ENCODE measurements around the gene ZBTB44.

The ZBTB44 gene

DNA sequence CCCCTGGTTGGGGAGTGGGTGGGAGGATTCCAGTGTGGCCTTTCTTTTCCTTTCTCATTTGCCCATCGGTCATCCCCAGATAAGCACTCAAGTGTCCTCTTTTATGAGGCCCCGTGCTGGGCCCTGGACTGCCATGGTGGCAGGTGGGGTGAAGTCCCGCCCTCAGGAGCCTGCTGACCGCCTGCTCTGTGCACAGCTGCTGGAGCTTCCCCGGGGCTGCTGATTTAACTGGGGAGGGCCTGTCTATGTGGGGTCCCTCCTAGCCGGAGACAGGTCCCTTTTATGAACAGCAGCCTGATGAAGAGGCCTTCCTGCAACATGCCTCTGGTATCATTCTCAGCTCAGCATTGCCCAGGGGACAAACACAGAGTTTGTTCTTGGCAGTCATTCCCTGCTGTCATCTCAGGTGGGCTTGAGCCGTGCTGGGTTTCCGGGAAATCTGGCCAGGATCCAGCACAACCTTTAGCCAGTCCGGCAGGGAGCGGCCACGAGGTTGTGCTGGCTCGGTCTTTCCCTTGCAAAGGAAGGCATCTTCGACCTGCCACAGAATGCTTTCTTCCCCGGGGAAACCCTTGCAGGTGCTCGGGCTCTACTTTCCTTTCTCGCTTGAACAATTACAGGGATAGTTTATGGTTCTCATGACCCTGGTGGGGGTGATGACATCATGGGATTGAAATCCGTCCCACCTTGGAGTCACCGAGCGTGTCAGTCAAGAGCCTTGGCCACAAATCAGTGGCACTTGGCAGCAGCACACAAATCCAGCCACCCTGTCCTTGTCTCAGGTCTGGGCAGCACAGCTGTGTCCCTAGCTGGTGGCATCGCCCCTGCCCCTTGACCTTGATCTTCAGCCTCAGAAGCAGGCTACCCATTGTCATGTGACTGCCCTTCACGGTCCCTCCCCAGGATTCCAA is 135.1 kb downstream of the ZBTB44 start:
- TF ChIP-seq, protein P1, sequence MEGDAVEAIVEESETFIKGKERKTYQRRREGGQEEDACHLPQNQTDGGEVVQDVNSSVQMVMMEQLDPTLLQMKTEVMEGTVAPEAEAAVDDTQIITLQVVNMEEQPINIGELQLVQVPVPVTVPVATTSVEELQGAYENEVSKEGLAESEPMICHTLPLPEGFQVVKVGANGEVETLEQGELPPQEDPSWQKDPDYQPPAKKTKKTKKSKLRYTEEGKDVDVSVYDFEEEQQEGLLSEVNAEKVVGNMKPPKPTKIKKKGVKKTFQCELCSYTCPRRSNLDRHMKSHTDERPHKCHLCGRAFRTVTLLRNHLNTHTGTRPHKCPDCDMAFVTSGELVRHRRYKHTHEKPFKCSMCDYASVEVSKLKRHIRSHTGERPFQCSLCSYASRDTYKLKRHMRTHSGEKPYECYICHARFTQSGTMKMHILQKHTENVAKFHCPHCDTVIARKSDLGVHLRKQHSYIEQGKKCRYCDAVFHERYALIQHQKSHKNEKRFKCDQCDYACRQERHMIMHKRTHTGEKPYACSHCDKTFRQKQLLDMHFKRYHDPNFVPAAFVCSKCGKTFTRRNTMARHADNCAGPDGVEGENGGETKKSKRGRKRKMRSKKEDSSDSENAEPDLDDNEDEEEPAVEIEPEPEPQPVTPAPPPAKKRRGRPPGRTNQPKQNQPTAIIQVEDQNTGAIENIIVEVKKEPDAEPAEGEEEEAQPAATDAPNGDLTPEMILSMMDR (IDR thresholded peaks at IDR 0.05), result no peak
- Histone ChIP-seq H3K36me3 (no peaks in the 10 kb centered on the region), H3K9me3 (no peaks in the 10 kb centered on the region), H3K4me1 (ENCODE audit: control insufficient read depth in 1 of 2, insufficient read depth in 1 of 2, low read depth in 1 of 2, low read length in 1 of 2) (peaks cover 0 to 7% of the 10 kb centered on the region in 2 experiments), H3K4me3 (ENCODE audit: low read depth in 1 of 2, low read length in 1 of 2) (no peak overlapping the region), H3K27ac (no peak overlapping the region), H3K27me3 (no peaks in the 10 kb centered on the region)

DNA sequence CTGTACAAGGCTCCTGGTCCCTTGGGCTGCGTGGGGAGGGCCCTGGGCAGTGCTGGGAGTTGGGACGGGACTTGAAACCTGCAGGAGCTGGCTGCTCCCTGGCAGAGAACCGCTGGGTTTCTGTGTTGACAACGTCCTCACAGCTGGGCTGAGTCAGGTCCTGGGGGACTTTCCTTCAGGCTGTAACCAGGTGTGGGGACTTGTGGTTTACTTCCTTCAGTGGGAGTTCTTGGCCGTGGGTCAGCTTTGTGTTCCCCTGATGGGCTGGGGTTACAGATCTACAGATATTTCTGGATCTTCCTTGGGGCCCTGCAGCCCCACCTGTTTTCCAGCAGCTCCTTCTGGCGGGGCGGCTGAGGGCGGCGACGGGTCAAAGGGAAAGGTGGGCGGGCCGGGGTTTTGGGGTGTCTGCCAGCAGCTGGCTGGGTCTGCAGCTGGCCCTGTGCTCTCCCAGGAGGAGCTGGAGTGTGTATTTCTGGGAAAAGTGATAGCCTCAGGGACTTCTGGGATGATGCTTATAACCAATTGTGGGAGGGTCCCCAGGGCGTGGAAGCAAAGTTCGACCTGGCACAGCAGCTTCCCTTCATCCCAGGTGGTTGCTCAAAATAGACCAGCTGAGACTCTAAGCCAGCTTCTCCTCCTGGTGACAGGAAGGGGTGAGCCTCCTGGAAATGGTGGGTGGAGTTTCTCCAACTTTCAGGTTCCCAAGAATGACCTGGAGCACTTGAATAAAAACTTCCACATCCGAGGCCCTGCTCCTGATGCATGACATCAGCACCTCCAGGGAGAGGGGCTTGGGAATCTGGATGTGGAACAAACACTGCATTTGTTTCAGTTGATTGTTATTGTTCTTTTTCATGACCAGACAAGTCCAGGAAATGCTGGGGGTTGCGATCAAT is 136.0 kb downstream of the ZBTB44 start:
- no peaks in the 10 kb centered on the region for H3K36me3 ChIP-seq
- no peak overlapping the region for H3K4me3 ChIP-seq (ENCODE audit: low read depth in 1 of 2, low read length in 1 of 2)
- no peaks in the 10 kb centered on the region for H3K27me3 ChIP-seq
- TF ChIP-seq, protein P1 (IDR thresholded peaks at IDR 0.05), result no peak
- no peaks in the 10 kb centered on the region for H3K9me3 ChIP-seq
- peaks cover 0 to 7% of the 10 kb centered on the region in 2 experiments for H3K4me1 ChIP-seq (ENCODE audit: control insufficient read depth in 1 of 2, insufficient read depth in 1 of 2, low read depth in 1 of 2, low read length in 1 of 2)
- H3K27ac ChIP-seq, result no peak overlapping the region

DNA sequence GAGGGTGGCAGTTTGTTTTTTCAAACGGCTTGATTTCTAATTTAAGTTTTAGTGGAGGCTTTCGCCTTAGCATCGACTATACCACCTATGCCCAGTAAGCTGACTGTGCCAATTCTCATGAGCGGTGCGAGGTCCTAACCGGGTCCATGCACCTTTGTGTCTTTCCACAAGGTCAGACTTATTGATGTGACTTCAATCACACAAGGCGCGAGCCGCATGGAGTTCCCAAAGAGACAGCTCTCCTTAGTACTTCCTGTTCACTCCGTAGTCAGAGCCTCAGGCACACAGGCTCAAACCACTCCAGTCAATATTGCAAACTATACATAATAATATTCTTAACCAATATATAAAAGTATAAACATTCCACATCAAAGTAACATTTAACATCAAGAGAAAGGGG is 136.9 kb downstream of the ZBTB44 start:
- no peak overlapping the region for H3K27ac ChIP-seq

More for the DNA sequence above, 136.9 kb downstream of the ZBTB44 start:
- Histone ChIP-seq H3K36me3 (no peaks in the 10 kb centered on the region), H3K9me3 (no peaks in the 10 kb centered on the region), H3K4me3 (ENCODE audit: low read depth in 1 of 2, low read length in 1 of 2) (no peak overlapping the region), H3K27me3 (no peaks in the 10 kb centered on the region), H3K4me1 (ENCODE audit: control insufficient read depth in 1 of 2, insufficient read depth in 1 of 2, low read depth in 1 of 2, low read length in 1 of 2) (peaks cover 0 to 7% of the 10 kb centered on the region in 2 experiments)
- TF ChIP-seq, protein P1 (IDR thresholded peaks at IDR 0.05), result no peak

Measured in neutrophil (primary cell).